GM19397 (cell line): ENCODE results near the gene USP21.
A peak's percentile ranks its signal among the peaks of the same experiment; 100 is the strongest.

ENCODE experiments used
- ATAC-seq: cut with Tn5 transposase; IDR thresholded peaks from one replicate; pipeline ENCODE4 v1.9.1; 2021; ENCODE audit warnings: mild to moderate bottlenecking, moderate library complexity; ENCODE audit not compliant: unreplicated experiment

USP21 gene

DNA sequence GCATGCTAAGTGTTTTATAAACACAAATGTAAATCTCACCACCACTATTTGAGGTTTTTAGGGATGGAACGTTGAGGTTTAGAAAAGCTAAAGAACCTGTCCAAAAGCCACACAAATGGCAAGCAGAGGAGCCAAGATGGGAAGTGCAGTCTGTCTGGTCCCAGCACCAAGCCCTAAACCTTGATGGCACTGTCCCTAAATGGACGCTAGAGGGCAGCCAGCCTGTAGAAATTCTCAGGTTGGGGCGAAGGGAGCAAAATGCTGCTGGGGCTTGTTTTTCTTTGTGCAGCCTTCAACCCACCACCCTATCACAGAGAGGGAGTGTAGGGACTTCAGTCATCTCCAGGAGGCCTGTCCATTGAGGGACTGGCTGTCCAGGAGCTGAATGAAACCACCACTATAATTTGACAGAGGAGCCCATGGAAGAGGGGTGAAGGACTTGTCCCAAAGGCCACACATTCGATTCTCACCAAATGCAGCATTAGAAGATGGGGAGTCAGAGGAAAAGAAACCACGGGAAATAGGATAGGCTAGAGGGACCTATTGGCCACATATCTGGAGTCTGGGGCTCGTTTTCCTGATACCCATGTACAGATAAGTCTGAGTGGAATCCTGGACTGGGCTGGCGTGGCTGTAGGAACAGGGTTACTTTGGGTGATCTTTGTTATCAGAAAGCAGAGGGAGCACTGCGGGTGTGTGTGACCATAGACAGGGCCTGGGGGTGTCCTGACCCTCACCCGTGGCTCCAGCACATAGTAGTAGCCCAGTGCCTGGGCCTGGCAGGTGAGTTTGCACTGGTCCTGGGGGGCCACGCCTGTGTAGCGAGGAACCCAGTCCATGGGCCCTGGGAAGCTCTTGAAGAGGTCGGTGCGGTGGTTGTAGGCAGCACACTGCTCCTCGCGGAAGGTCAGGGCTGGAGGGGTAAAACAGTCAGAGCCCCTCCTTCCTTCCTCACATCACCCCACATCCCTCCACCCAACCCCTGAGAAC lies 33.5 kb downstream of the USP21 start:
- ATAC-seq = peak; percentile 55

DNA sequence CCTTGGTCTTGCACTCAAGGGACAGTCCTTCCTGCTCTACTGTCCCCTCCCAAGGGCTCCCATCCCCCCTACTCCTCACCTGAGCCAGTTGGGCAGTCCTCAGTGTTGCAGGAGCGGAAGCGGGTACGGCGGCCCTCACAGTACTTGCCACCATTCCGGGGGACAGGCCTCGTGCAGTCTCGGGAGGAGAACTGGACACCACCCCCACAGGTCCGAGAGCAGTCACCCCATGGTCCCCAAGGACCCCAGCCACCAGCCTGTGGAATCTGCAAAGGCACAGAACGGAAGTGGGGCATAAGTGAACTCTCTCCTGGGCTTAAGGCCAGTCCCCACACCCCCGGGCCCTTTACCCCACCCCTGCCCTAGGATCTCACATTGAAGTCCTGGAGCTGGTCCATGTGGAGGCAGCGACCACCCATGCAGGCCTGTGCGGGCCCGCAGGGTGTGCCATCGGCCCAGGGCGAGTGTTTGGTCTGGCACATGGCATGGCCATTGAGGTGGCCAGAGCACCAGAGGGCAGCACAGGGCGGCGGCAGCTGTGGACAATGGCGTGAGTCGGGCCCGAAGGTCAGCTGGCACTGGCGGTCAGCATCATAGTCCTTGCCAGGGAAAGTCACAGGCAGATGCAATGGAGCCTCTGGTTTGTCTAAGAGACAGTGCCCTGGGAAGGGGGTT lies 34.4 kb downstream of the USP21 start:
- ATAC-seq = no peak

DNA sequence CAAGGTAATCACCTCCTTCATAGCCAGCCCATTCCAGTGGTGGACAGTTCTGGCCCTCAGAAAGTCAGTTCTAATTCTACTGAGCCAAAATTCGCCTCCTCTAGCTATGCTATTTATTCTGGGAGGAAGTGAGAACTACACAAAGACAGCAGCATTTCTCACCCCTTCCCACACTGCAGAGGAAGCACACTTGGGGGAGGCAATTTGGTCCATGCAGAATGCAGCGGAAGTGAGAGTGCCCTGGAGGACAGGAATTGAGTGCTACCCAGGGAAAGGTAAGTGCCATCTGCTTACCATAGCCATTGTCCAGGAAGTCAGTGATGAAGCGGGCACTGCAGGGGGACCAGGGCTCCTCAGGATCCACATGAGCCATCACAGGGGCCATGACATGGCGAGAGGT lies 35.9 kb downstream of the USP21 start:
- ATAC-seq = peak; percentile 44

DNA sequence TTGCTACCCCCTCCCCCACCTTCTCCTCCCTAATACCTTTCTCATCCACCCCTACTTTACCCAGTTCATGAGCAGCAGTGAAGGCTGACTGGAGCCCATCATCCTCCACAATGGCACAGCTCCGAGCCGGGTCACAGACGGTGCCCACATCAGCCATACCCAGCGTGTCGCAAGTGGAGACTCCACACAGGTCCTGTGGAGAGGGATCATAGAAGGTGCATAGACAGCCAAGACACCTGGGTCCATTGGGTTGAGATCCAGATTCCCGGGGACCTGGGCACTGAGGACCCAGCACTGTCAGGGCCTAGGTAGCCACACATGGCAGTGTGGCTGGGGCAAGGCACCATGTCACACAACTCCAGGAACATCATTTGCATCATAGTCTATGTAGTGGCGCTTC lies 36.8 kb downstream of the USP21 start:
- ATAC-seq = no peak

DNA sequence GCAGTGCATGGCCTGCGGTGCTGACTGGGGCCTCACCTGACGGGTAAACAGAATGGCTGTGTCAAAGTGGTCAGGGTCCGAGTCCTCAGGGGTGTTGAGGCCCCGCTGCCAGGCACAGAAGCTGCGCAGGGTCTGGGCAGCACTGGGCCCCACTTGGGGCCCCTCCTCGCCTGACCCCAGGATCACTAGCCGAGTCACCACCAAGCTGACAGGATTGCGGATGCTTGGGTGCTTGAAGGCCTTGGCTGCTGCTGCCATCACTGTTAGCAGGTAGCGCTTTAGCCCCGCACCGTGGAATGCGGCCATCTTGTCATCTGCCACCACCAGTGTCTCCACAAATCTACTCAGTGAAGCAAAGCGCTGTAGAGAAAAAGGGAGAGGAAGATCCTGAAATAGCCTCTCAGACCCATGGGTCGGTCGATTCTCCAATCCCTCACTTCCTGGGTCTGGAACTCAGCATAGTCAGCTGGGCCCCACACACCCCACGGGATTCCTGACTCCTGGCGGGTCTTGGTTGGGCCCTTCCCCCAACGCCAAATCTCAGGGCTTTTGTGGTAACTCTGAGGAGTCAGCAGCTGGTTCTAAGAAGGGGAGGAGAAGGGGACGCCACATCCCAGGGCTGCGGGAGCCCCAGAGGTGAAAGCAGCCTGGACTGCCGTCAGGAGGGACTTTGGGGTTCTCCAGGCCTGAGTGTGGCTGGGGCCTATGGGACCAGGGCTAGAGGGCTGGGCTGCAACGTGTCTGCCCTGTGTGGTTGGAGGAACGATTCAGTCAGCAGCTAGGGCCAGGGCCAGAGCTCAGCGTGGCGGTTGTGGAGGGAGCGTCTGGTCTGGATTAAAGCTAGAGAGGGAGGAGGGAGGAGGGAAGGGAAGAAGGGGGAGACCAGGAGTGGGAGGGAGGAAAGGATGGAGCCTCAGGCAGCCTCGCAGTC lies 37.5 kb downstream of the USP21 start:
- ATAC-seq = no peak

DNA sequence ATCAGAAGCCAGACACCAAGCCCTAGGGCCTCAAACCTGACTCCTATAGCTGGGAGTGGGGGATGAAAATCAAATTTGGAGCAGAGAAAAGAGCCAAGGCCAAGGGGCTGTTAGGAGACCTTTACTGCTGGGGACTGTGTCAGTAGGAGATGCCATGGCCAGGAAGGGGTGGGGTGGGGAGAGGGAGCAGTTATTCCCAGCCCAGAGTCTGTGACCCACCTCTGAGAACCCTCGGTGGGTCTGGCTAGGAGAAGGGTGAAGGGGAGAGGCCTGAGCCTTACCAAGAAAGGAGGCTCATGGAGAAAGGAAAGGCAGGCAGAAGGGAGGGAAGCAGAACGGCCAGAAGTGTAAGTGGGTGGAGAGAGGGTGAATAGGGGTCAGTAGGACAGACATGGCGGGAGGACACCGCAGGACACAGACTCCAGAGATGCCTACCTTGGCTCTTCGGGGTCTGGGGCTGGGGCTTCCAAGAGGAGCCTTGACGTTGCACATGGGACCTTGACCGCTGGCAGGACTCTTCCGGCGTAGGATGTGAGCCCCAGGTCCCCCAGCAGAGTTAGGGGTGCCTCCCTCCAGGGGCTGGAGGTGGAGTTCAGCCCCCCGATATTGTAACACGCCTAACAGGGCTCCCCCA lies 38.4 kb downstream of the USP21 start:
- no peak for ATAC-seq

DNA sequence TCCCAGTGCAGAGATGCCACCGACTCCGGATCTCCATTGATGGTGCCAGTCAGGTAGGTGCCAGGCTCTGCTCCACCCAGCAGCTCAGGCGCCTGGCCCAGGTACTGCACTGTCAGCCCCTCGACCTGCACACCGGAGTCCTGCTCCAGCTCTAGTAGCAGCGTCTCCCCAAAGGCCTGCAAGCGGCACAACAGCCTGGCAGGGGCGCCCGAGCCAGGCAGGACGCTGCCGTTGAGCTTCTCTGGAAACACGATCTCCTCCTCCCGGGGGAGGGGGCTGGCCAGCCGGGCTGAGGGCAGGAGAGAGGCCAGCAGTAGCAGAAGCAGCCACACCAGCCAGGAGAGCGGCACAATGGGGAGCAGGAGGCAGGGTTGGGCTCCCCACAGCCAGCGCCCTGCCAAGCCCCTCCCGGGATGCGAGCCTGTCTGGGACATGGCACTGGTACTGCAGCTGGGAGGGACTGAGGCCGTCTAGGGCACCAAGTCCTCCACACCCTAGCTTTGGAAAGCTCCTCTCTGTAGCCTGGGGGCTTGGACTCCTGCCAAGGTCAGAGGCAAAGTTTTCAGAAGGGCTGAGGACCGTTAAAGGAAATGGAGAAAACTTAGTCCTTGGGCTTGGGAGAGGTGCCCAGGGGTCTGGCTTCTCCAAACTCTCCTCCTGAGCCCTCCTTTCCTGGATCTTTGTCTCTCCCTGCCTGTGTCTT lies 39.0 kb downstream of the USP21 start:
- no peak for ATAC-seq

DNA sequence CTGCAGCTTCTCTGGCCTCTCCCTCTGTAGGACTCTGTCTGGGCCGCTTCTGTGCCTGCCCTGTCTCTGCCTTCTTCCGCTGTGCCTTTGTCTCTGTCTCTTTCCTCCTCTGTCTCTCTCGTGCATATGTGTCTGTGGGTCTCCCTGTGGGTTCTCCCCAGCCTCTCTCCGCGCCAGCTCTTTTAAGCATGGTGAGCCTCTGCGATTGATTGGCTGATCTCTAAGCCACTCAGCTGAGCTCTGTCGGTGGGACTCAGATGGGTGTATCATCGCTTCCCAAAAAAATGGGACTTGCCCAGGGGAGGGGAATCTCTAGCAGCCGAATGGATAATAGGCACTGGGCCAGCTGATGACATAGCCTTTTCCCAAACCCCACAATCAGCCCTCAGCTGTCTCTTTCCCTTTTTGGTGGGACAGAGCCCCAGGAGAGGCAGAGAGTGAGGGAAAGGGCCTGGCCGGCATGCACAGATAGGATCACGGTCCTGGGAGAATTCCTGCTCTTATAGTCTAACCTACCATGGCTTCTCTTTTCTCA lies 39.7 kb downstream of the USP21 start, which contains the start of gene ADAMTS4:
TSS of gene ADAMTS4 (minus strand) at position 158 of the 535 bp plus-strand sequence. CDS start 427 bp downstream, outside the sequence.
- no peak for ATAC-seq

DNA sequence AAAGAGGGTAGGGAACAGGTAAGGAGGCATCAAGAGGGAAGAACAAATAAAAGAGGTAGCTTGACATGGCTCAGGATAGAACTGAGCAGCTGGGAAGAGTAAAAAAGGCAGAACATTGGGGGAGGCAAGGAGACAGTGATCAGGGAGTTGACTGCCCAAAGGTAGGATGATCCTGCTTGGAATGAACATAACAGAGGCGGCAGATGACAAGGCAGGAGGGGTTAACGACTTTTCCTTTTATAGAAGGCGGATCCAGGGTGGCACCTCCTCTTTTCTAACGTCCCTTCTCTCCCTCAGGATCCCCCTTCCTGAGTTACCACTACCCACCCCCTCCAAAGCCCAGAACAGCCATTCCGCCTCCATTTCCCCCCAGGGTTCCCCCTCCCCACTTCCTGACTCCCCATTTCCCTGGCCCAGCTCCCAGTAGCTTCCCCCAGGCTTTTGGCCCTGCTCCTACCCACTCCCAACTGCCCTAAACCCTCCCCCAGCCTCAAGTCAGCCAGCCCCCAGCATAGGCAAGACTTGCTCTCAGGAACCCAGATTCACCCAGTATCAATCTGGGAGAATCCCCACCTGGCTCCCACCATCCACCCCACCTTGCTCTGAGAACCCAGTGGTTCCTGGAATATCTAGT lies 40.3 kb downstream of the USP21 start:
- no peak for ATAC-seq

DNA sequence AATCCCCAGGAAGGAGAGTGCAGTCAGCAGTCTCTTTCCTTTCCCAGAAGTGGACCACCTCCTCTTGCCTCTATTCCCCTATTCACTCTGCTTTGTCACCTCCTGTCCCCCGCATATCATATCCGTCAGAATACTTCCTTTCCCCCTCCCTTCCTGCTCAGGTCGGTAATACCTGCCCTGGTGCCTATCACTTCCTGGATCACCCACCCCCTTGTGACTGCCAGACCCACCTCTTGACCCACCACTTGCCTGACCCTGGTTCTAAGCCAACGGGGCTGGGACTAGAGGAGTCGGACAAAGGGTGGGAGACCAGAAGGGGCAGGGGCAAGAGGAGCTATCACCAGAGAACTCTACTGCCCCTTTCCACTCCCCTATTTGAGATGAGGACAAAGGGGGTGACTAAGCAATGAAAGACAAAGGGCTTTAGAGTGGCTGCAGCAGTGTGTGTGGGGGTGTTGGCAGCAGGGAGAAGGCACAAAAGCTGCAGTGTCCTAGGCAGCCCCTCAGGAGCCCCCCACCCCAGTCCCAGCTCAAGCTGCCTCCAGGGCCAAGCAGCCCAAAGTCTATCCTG lies 41.2 kb downstream of the USP21 start:
- no peak for ATAC-seq

DNA sequence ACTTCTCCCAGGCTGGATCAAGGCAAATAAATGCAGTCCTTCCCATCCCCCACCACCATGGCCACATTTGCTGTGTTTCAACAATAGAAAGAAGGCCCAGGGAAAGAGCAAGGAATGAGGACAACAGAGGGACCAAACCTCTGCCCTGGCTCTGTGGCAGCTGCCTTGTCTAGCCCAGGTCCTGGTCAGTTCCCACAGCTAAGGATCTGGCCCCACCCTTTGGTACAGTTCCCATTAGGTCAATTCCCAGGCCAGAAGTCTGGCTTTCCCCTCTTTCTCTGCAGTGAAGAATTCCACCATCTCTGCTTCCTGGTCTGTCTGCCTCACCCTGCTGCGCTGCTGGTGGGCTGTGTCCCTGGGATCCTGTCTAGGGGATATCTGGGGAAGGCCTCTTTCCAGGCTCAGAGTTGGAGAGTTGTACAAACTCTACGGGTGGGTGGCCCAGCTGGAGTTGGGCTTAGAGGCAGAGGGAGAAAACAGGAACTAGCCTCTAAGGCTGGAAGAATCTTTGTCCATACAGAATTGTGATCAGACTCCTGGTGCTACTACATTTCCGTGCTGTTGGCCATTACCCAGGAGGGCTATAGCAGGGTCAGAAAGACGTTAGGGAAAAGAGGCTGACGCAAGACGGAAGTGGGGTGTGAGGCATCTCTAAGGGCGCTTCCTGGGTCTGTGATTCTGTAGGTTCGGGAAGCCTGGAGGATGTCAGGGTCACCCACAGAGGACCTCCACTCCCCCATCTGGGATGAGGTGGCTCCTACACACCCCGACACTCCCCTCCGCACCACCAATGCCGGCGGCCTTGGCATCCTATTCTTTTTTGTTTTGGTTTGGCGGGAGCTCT lies 41.9 kb downstream of the USP21 start:
- ATAC-seq = no peak

DNA sequence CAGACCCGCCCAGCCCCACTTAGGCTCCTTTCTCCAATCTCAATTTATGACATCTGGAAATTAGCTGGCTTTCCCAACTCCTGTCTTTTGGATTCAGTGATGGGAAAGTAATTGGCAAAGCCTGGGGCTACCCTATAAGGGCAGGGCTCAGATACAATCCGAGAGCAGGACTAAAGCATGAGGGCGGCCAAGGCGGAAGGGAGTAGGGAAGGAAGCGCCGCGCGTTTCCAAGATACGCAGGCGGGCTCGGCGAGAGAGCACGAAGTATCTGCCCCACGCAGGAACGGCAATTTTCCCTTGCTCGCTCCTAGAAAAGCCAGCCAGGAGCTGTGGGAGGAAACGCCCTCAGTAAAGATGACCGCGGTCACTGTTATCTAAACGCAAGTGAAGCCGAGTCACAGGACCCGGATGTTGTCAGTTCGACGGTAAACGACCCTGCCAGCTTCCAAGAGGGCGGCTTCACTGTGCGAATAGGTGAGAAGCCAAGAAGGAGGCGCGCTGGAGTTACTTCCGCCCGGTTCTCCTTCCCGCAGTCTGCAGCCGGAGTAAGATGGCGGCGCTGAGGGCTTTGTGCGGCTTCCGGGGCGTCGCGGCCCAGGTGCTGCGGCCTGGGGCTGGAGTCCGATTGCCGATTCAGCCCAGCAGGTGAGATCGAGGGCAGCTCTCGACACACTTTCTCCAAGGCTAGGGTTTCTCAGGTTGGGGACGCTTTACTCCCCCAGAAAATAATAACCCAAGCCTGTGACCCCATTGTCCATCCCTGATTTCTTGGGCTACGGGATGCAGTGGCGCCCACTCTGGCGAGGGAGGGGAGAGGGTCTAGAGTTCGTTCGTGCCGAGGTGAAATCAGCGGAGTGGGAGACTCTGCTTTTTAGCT lies 42.8 kb downstream of the USP21 start, which contains the start of gene NDUFS2:
TSS of gene NDUFS2 (plus strand) at position 532 of the 877 bp plus-strand sequence. CDS start at position 551, 19 bp downstream.
- ATAC-seq = peak; percentile 94

DNA sequence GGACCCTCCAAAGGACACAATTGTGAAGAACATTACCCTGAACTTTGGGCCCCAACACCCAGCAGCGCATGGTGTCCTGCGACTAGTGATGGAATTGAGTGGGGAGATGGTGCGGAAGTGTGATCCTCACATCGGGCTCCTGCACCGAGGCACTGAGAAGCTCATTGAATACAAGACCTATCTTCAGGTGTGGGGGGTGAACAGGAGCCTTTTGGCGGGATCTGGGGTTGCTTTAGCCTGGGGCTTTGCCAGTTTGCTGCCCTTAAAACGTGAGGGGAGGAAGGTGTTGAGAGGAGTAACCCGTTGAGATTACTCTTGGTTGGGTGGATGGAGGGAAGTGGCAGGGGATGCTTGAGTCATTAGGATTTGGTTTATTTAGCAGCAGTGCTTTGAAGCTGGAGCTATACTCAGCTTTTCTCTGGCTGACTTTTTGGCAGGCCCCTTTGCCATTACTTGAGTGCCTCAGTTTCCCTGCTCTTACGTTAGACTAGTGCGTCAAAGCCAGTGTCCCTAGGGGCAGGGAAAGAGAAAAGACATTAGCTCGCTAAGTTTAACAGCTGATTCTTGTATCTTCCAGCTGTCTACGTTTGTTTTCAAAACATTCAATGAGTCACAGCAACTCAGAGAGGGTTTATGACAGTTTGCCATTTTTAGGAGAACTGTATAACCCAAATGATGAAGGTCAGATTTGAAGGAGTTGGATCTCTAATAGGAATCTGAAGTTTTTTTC lies 47.3 kb downstream of the USP21 start:
- no peak for ATAC-seq

DNA sequence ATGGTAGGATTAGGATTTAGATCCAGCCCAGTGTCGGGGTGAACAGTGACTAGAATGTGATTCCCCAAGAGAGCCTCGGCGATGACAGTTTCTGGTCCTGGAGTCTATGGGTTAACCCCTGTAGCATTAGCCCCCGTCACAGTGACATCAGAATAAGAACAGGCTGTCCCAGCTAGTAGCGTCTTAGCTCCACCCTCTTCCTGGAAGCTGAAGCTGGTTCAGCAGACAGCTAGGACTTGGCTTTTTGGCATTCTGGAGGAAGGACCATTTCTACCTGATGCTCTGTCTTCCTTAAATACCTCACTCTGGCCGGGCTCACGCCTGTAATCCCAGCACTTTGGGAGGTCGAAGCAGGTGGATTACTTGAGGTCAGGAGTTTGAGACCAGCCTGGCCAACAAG lies 47.9 kb downstream of the USP21 start:
- ATAC-seq = no peak

DNA sequence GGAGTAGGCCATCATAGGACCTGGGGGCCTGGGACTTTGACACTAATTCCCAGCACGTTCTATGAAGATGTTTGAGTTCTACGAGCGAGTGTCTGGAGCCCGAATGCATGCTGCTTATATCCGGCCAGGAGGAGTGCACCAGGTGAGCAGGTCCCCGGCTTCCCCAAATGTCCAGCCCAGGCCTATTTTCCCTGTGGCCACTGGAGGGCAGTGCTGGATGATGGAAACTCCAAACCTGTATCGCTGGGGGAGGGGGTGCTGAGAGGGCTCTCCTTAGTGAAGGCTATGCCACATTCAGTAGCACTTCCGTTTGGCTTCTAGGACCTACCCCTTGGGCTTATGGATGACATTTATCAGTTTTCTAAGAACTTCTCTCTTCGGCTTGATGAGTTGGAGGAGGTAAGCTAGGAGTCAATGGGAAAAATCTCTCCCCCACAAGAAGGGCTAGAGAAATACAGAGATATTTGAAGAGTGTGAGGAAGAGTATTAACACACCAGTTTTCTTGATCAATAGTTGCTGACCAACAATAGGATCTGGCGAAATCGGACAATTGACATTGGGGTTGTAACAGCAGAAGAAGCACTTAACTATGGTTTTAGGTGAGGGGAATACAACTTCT lies 50.6 kb downstream of the USP21 start:
- no peak for ATAC-seq

DNA sequence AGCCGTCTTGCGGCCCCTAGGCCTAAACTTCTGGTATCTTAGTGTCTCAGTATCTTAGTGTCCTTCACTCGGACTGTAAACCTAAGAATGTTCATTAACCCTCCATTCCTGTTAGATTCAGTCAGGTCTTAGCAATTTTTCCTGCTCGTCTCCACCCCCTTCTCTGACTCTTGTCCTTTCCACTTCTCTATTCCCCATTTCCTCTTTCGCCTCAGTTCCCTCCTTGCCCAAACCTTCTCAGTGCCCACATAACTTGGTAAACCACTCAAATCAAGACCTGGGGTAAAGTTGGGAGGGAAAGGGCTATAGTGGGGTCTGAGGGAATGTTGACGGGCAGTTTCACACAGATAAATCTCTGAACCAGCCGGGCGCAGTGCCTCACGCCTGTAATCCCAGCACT lies 55.1 kb downstream of the USP21 start:
- ATAC-seq = no peak
